RCC 7860 (cell line): ENCODE results near the gene ATP9A.
A peak's percentile ranks its signal among the peaks of the same experiment; 100 is the strongest.
"Not testable (repeated sequence)": the region's sequence is repeated elsewhere in the genome, so short reads cannot be mapped to it uniquely, and the experiment has no call there.

Experiments used
- DNase-seq: peaks from one replicate; pipeline ENCODE4 v3.0.0-alpha.2; 2015; ENCODE audit warnings: low spot score
- FAIRE-seq: peaks from 2 replicates; lab custom pipeline; 2012; peaks lifted over from hg19 to GRCh38; lab: Jason Lieb, UNC

Gene ATP9A

DNA sequence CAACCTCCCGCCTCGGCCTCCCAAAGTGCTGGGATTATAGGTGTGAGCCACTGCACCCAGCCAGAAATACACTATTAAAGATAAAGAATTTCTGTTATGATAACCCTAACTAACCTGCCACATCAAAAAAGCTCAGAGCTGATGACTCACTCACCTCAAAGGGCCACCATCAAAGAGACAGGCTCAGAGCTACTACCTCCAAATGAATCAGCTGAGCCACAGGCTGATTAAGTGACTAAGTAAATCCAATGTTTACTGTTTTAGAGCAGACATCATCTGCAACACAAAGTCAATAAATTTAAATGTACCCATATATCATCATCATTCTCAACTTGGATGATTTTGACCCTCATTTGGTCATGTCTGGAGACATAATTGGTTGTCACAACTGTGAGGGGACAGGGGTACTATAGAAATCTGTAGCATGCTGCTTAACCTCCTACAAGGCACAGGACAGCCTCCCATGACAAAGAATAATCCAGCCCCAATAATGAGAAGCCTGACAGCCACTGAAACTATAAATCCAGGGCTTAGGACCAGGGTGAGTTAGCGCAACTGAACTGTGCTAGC lies 106.5 kb downstream of the ATP9A start:
- FAIRE-seq (peak; percentile 89), DNase-seq (peak; percentile 89)

DNA sequence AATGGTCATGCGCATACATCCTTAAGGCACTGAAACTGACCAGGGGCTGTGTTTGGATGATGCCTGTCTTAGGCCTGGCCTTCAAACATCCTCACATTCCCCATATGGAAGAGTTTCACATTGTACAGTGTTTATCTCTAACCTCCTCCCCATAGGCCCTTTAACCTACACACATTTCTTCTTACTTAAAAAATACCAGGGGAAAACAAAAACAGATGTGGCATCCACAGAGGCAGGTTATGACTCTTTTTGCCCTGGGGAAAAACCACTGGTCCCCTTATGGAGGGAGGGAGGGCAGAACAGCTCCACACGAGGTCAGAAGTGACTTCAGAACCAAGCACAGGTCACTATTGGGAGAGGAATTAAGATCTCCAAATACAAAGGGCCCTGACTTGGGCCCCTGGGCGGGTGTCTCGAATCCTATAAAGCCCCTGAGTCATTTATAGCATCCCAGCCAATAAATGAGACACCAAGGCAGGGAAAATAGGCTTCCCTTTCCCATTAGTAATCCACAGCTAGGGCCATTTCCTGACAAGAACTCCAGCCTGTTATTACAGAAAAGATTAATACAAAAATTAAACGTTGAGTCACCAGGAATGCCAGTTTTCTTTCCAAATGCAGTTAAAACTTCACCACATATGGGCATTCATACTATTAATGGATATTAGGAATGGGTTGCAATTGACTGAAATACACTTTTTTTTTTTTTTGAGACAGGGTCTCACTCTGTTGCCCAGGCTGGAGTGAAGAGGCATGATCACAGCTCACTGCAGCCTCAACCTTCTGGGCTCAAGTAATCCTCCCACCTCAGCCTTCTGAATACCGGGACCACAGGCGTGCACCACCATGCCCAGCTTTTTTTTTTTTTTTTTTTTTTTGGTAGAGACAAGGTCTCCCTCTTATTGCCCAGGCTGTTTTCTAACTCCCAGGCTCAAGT lies 107.2 kb downstream of the ATP9A start:
- peak; percentile 58 for FAIRE-seq
- peak; percentile 36 for DNase-seq

DNA sequence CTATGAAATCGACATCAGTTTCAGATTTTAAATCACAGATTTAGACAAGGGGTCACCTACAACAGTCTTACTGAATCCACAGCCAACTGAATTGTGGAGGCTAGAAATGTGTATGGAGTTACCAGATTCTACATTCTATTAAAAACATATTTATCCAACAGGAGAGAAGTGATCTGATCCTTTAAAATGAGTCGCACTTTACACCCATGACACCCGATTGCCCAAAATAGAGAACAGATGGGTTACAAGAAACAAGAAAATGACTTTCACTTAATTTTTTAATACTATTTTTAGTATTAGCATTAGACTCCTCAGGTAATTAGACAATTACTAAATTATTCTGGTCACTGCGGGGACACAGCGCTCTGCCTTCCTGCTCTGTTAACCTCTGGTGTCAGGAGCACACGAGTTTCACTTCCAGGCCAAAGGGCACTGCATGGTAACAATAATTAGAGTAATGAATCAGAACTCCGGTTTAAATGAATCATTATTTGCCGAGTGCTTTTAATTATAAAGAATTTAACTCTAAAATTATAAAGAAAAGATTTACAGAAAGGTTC lies 108.6 kb downstream of the ATP9A start:
- DNase-seq (no peak), FAIRE-seq (no peak)

DNA sequence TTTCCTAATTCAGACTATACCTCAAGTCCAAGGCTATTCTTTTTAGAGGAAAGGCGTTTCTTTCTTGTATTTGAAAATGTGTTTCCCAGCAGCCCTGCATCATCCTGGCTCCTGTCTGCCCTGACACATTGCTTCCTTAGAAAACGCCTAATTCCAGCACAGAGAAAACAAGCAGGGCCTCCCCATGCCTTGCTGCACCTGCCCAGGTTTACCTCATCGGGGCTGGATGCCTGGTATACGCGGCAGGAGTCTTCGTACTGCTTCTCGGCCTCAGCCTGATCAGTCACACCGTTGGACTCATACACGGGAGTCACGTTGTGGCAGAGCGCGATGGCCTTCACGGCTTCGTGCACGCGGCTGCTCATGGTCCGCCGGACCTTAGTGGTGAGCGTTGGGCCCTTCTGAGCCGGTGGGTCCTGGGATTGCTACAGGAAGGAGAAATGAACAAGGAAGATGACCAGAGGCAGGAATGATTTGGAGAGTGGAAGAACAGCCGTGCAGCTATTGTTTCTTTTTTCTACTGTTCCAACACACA lies 111.4 kb downstream of the ATP9A start:
- FAIRE-seq (no peak), DNase-seq (no peak)

DNA sequence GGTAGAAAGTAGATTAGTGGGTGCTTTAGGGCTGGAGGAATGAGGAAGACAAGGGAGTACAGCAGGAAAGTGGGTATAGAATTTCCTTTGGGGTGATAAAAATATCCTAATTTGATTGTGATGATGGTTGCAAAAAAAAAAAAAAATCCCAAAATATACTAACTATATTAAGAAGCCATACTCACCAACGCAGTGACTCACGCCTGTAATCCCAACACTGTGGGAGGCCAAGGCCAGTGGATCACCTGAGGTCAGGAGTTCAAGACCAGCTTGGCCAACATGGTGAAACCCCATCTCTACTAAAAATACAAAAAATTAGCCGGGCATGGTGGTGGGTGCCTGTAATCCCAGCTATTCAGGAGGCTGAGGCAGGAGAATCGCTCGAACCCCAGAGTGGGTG lies 112.1 kb downstream of the ATP9A start:
- DNase-seq, FAIRE-seq: not testable (repeated sequence)

- DNase-seq = no peak
- FAIRE-seq = no peak
Measured at GRCh38 chr20:51654495-51654894, 113.7 kb downstream of the ATP9A start.

GRCh38 chr20:51654060-51654459 lies 114.1 kb downstream of the ATP9A start:
- DNase-seq (no peak), FAIRE-seq (no peak)

DNA sequence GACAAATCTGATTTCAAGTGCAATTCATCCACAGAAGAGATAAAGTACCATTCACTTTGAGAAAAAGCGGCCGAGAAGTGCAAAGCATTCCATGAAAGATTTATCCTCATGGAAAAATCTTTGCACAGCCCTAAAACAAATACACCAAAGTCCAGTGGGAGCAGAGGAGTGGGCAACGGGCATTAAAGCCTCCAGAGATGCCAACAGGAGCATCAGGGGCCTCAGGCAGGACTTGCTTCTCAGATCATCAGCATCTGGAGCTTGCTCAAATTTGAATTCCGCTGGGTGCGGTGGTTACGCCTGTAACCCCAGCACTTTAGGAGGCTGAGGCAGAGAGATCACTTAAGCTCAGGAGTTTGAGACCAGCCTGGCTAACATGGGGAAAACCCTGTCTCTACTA lies 115.0 kb downstream of the ATP9A start:
- FAIRE-seq = no peak
- no peak for DNase-seq

- no peak for FAIRE-seq
- no peak for DNase-seq
Measured at GRCh38 chr20:51651921-51652549, 116.2 kb downstream of the ATP9A start.

DNA sequence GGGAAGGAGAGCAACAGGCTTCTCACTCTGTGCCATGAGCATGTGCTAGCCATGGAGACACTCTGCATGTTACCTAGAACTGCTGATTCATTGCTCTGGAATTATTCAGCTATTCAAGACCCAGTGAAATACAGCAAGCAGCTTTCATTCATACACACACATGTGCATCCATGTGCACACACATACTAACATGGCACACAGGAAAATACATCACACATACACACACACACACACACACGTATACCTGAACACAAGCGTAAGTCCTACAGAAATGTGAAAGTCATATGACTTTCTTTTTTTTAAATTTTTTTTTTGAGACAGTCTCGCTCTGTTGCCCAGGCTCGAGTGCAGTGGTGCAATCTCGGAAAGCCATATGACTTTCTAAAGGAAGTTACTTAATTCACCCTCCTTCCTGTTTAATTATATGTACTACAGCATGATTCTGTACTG lies 117.5 kb downstream of the ATP9A start:
- FAIRE-seq = no peak
- peak; percentile 68 for DNase-seq

GRCh38 chr20:51648571-51648947 lies 119.6 kb downstream of the ATP9A start:
- no peak for FAIRE-seq
- no peak for DNase-seq

DNA sequence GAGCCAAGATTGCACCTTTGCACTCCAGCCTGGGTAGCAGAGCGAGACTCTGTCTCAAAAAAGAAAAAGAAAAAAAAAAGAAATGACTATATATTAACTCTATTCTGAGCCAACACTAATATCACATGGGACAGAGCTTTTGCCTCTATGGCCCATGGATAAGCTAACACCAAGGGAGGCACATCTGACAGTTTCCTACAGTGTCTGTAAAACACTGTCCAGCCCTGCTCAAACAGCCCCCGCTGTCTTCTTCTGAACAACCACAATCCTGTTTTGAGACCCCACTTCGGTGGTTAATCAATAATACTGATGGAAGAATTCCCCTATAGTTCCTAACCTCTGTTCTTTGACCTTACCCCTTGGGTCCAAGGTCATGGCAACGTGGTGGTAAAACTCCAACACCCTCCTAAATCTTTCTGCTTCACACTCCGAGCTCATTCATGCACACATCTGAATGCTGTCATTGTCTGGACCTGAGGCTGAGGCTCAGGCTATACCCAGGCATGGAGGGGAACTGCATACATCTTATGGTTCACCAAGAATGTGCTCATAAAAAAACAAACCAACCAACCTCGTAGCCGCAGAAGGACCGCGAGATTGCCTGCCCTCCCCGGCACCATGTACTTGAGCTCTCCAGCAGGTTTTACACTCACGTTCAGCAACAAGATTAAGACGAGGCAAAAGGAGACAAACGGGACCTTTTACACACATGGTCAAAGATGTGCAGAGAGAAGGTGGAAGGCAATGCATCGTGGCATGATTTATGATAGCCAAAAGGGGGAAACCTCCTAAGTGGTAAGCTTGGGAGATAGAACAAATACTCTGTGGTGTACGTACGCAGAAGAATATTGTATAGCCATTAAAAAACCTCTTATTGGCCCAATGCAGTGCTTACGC lies 120.3 kb downstream of the ATP9A start:
- DNase-seq (no peak), FAIRE-seq (no peak)

DNA sequence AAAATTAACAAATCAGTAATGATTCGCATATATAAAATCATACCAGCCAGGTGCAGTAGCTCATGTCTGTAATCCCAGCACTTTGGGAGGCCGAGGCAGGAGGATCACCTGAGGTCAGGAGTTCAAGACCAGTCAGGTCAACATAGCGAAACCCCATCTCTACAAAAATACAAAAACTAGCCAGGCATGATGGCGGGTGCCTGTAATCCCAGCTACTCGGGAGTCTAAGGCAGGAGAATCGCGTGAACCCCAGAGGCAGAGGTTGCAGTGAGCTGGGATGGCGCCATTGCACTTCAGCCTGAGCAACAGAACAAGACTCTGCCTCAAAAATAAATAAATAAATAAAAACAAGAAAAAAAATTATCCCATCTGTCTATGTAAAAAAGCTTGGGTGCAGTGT lies 124.4 kb downstream of the ATP9A start:
- not testable (repeated sequence) for FAIRE-seq, DNase-seq

GRCh38 chr20:51643390-51643789 lies 124.8 kb downstream of the ATP9A start:
- no peak for DNase-seq
- no peak for FAIRE-seq

DNA sequence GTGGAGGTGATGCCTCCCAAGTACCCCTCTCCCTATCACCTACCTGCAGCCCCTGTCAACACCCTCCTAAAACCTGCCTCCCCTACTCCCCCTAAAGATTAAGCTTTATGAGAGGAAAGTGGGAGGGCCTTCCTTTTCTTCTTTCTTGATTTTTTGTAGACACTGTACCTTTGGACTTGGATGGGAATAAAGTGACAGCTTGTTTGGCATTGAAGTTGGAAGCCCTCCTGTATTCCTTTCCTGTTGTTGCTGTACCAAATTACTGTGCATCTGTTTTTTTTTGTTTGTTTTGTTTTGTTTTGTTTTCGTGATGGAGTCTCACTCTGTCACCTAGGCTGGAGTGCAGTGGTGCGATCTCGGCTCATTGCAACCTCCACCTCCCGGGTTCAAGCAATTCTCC lies 126.3 kb downstream of the ATP9A start:
- FAIRE-seq (no peak), DNase-seq (no peak)

GRCh38 chr20:51640743-51641142 lies 127.4 kb downstream of the ATP9A start:
- no peak for FAIRE-seq
- DNase-seq = no peak

DNA sequence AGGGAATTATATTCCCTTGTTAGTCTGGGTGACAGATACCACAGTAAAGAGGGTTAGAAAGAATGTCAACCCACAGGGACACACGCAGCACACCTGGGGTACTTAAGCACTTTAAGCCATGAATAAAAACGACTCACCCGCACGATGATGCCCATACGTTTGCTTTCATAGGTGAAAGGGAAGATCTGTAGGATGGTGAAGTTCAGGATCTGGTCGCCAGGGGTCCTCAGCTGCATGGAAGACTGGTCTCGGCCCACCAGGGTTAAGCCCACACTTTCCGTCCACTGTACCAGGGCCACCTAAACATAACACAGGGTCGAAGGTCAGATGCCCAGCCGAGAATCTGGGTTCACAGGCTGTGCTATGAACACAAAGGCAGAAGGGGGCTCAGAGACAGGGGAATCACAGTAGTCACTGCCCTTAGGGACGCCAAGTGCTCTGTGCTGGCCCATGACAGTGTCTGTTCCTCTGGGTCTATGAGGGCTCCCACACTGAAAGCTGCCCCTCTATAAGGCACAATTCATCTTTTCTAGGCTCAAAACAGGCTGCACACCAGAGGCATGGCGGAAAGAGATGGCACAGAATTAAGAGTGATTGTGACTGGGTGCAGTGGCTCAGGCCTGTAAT lies 128.9 kb downstream of the ATP9A start:
- no peak for FAIRE-seq
- peak; percentile 43 for DNase-seq

DNA sequence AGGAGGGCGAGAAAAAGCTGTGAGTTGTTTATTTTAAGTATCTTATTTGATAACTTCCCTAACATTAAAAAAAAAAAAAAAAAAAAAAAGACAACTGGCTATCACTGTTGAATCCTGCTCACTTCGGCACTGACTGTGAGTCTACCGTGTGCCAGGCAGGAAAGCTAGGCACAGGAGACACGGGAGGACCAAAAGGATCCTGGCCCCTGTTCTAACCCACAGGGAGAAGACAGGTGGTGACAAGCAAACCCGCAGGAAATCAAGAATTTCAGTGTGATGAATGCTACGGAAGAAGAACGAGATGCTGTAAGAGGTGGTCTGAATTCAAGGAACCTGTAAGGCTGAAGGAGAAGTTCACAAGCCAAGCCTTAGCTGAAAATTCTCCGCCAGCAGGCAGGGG lies 130.9 kb downstream of the ATP9A start:
- DNase-seq (no peak), FAIRE-seq (no peak)

GRCh38 chr20:51636123-51636522 lies 132.1 kb downstream of the ATP9A start:
- FAIRE-seq (no peak), DNase-seq (no peak)

GRCh38 chr20:51635680-51636079 lies 132.5 kb downstream of the ATP9A start:
- DNase-seq (no peak), FAIRE-seq (no peak)
